Kidney capillary endothelial cell (primary cell): Measurements from ENCODE around the gene WBP1L.

Experiments used
- DNase-seq: peaks from one replicate; pipeline ENCODE4 v3.0.0-alpha.2; 2018; ENCODE audit warnings: low spot score

Gene WBP1L

GRCh38 chr10:102759497-102760210 is 15.9 kb downstream of the WBP1L start:
- no peak for DNase-seq

- no peak for DNase-seq
Observed at GRCh38 chr10:102761981-102762380, 18.2 kb downstream of the WBP1L start.

- DNase-seq: no peak
Observed at GRCh38 chr10:102762401-102763015, 18.8 kb downstream of the WBP1L start.

GRCh38 chr10:102763037-102763607 is 19.4 kb downstream of the WBP1L start:
- DNase-seq: no peak

- no peak for DNase-seq
Observed at GRCh38 chr10:102764470-102765161, 20.9 kb downstream of the WBP1L start.

- DNase-seq: no peak
Observed at GRCh38 chr10:102765336-102765735, 21.6 kb downstream of the WBP1L start.

- no peak for DNase-seq
Observed at GRCh38 chr10:102767428-102768160, 23.8 kb downstream of the WBP1L start.

- DNase-seq: no peak
Observed at GRCh38 chr10:102769375-102770107, 25.8 kb downstream of the WBP1L start.

- DNase-seq: no peak
Observed at GRCh38 chr10:102770108-102770482, 26.3 kb downstream of the WBP1L start.

- no peak for DNase-seq
Observed at GRCh38 chr10:102770792-102771191, 27.0 kb downstream of the WBP1L start.

GRCh38 chr10:102773320-102773719 is 29.6 kb downstream of the WBP1L start:
- no peak for DNase-seq

- DNase-seq: no peak
Observed at GRCh38 chr10:102773986-102774385, 30.2 kb downstream of the WBP1L start.

- DNase-seq: no peak
Observed at GRCh38 chr10:102775201-102775934, 31.6 kb downstream of the WBP1L start.

- peak; percentile 89 for DNase-seq
Observed at GRCh38 chr10:102775935-102776669, 32.4 kb downstream of the WBP1L start.

- peak; percentile 80 for DNase-seq
Observed at GRCh38 chr10:102776779-102777456, 33.2 kb downstream of the WBP1L start.

GRCh38 chr10:102777711-102778453 is 34.1 kb downstream of the WBP1L start:
- DNase-seq: no peak

GRCh38 chr10:102778781-102779180 is 35.0 kb downstream of the WBP1L start:
- no peak for DNase-seq

GRCh38 chr10:102779680-102780526 is 36.2 kb downstream of the WBP1L start:
- DNase-seq: no peak
